HTERT RPE-1 (cell line): ENCODE data around the gene SGCE.

Experiments used
- in situ Hi-C: fragments of 300-500 bp; cut with MboI; formaldehyde crosslinking; loops from 4 replicates; pipeline ENCODE4 v1.14.3; 2020; ENCODE audit warnings: low sequenced_read_pairs

SGCE gene

GRCh38 chr7:94575646-94576045 lies 80.3 kb downstream of the SGCE start:
- in situ Hi-C loops, result no loop called here

GRCh38 chr7:94571816-94572215 lies 84.1 kb downstream of the SGCE start:
- in situ Hi-C loops, result no loop called here

GRCh38 chr7:94567396-94567795 lies 88.5 kb downstream of the SGCE start:
- in situ Hi-C loops, result no loop called here

GRCh38 chr7:94565247-94565894 lies 90.6 kb downstream of the SGCE start:
- in situ Hi-C loops, result no loop called here

GRCh38 chr7:94562525-94562924 lies 93.4 kb downstream of the SGCE start:
- in situ Hi-C loops, result no loop called here

GRCh38 chr7:94561841-94562514 lies 94.0 kb downstream of the SGCE start:
- in situ Hi-C loops, result no loop called here

GRCh38 chr7:94559972-94560371 lies 96.0 kb downstream of the SGCE start:
- in situ Hi-C loops, result no loop called here

- in situ Hi-C loops, result no loop called here
Measured at GRCh38 chr7:94557215-94557614, 98.7 kb downstream of the SGCE start.

- in situ Hi-C loops, result no loop called here
Measured at GRCh38 chr7:94556028-94556427, 99.9 kb downstream of the SGCE start.

GRCh38 chr7:94547126-94547525 lies 108.8 kb downstream of the SGCE start:
- in situ Hi-C loops, result no loop called here

GRCh38 chr7:94540428-94540827 lies 115.5 kb downstream of the SGCE start:
- in situ Hi-C loops, result no loop called here
